ENCODE data around the gene ADA.

- TF ChIP-seq, protein P1, sequence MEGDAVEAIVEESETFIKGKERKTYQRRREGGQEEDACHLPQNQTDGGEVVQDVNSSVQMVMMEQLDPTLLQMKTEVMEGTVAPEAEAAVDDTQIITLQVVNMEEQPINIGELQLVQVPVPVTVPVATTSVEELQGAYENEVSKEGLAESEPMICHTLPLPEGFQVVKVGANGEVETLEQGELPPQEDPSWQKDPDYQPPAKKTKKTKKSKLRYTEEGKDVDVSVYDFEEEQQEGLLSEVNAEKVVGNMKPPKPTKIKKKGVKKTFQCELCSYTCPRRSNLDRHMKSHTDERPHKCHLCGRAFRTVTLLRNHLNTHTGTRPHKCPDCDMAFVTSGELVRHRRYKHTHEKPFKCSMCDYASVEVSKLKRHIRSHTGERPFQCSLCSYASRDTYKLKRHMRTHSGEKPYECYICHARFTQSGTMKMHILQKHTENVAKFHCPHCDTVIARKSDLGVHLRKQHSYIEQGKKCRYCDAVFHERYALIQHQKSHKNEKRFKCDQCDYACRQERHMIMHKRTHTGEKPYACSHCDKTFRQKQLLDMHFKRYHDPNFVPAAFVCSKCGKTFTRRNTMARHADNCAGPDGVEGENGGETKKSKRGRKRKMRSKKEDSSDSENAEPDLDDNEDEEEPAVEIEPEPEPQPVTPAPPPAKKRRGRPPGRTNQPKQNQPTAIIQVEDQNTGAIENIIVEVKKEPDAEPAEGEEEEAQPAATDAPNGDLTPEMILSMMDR (IDR thresholded peaks at IDR 0.05) = no peak
- TF ChIP-seq GATA2 (CRISPR knock-in tag; IDR thresholded peaks at IDR 0.05) (no peak), PBX3 (IDR thresholded peaks at IDR 0.05) (no peak), POLR2AphosphoS5 (IDR thresholded peaks at IDR 0.05; ENCODE audit: low read depth, low read length) (no peak), GABPA (IDR thresholded peaks at IDR 0.05; ENCODE audit: low read depth) (no peak), CHD2 (IDR thresholded peaks at IDR 0.05; ENCODE audit: low read length, partially characterized antibody) (no peak), RAD21 (IDR thresholded peaks at IDR 0.05; ENCODE audit: low read length) (no peak), SMC3 (IDR thresholded peaks at IDR 0.05; ENCODE audit: low read depth, low read length) (no peak)
- TF ChIP-seq, protein P2, sequence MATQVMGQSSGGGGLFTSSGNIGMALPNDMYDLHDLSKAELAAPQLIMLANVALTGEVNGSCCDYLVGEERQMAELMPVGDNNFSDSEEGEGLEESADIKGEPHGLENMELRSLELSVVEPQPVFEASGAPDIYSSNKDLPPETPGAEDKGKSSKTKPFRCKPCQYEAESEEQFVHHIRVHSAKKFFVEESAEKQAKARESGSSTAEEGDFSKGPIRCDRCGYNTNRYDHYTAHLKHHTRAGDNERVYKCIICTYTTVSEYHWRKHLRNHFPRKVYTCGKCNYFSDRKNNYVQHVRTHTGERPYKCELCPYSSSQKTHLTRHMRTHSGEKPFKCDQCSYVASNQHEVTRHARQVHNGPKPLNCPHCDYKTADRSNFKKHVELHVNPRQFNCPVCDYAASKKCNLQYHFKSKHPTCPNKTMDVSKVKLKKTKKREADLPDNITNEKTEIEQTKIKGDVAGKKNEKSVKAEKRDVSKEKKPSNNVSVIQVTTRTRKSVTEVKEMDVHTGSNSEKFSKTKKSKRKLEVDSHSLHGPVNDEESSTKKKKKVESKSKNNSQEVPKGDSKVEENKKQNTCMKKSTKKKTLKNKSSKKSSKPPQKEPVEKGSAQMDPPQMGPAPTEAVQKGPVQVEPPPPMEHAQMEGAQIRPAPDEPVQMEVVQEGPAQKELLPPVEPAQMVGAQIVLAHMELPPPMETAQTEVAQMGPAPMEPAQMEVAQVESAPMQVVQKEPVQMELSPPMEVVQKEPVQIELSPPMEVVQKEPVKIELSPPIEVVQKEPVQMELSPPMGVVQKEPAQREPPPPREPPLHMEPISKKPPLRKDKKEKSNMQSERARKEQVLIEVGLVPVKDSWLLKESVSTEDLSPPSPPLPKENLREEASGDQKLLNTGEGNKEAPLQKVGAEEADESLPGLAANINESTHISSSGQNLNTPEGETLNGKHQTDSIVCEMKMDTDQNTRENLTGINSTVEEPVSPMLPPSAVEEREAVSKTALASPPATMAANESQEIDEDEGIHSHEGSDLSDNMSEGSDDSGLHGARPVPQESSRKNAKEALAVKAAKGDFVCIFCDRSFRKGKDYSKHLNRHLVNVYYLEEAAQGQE (IDR thresholded peaks at IDR 0.05; ENCODE audit: low read depth, low read length) = no peak
Observed at GRCh38 chr20:44620030-44620429, 31.5 kb downstream of the ADA start.

Data from SK-N-SH (cell line).